Effector memory CD8-positive, alpha-beta T cell (primary cell): ENCODE measurements around the gene DENND10.
"Not testable (repeated sequence)": the region's sequence is repeated elsewhere in the genome, so short reads cannot be mapped to it uniquely, and the experiment has no call there.

Source experiments
- ATAC-seq: fragments of 150-1000 bp; cut with Tn5 transposase; replicated peaks from 2 replicates; pipeline ENCODE4 v1.10.0; 2021; ENCODE audit warnings: mild to moderate bottlenecking, moderate library complexity
- DNase-seq, 3 experiments: peaks; one replicate each; pipeline ENCODE4 v3.0.0; 2021
- H3K27ac Mint-ChIP-seq, 2 donors: one replicate each; pipeline ENCODE4 v1.8.0; 2022; ENCODE audit warnings: mild to moderate bottlenecking in 2 of 2, mixed read lengths in 2 of 2, moderate library complexity in 2 of 2
- H3K27me3 Mint-ChIP-seq, 2 donors: one replicate each; pipeline ENCODE4 v1.8.0; 2022; ENCODE audit warnings: mixed read lengths in 2 of 2
- H3K36me3 Mint-ChIP-seq: one replicate; pipeline ENCODE4 v1.8.0; 2022; ENCODE audit warnings: mild to moderate bottlenecking, moderate library complexity, mixed read lengths; ENCODE audit not compliant: insufficient read depth
- H3K4me1 Mint-ChIP-seq, 2 donors: one replicate each; pipeline ENCODE4 v1.8.0; 2022; ENCODE audit warnings: low read depth in 2 of 2, mixed read lengths in 2 of 2
- H3K4me3 Mint-ChIP-seq, 2 donors: one replicate each; pipeline ENCODE4 v1.8.0; 2022; ENCODE audit warnings: mild to moderate bottlenecking in 2 of 2, mixed read lengths in 2 of 2, moderate library complexity in 2 of 2
- H3K9me3 Mint-ChIP-seq, 2 donors: one replicate each; pipeline ENCODE4 v1.8.0; 2022; ENCODE audit warnings: mixed read lengths in 2 of 2

DENND10 gene

GRCh38 chr10:119105899-119106298 is 2.0 kb downstream of the DENND10 start:
- not testable (repeated sequence) for H3K27me3 Mint-ChIP-seq, H3K27ac Mint-ChIP-seq, H3K9me3 Mint-ChIP-seq, ATAC-seq, DNase-seq
- Mint-ChIP-seq H3K4me3 (peak overlapping the region in 1 of 2 donors; percentile 84), H3K36me3 (peaks cover 49% of the 10 kb centered on the region), H3K4me1 (peaks cover 8 to 15% of the 10 kb centered on the region in 2 donors)

GRCh38 chr10:119107106-119107505 is 3.2 kb downstream of the DENND10 start:
- not testable (repeated sequence) for DNase-seq, H3K9me3 Mint-ChIP-seq, H3K27me3 Mint-ChIP-seq, H3K27ac Mint-ChIP-seq, ATAC-seq, H3K4me3 Mint-ChIP-seq
- Mint-ChIP-seq H3K4me1 (peaks cover 8 to 14% of the 10 kb centered on the region in 2 donors), H3K36me3 (peaks cover 51% of the 10 kb centered on the region)

DNA sequence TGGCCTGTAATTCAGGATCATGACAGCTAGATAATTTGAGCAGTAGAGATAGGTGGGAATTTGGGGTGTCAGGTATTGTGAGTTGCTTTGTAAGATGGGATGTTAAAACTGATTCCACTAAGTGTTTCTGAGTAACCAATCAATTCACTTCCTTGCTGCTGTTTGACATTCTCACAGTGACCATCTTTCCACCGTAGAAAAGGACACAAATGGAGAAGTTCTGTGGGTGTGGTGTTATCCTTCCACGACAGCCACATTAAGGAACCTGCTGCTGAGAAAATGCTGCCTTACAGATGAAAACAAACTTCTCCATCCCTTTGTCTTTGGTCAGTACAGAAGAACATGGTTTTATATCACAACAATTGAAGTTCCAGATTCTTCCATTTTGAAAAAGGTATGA is 3.9 kb downstream of the DENND10 start:
- not testable (repeated sequence) for H3K4me3 Mint-ChIP-seq, DNase-seq, H3K27me3 Mint-ChIP-seq, H3K9me3 Mint-ChIP-seq, ATAC-seq, H3K27ac Mint-ChIP-seq
- peaks cover 8 to 14% of the 10 kb centered on the region in 2 donors for H3K4me1 Mint-ChIP-seq
- H3K36me3 Mint-ChIP-seq: peaks cover 57% of the 10 kb centered on the region

GRCh38 chr10:119112056-119112455 is 8.1 kb downstream of the DENND10 start:
- no peak for DNase-seq
- ATAC-seq: no peak
- H3K36me3 Mint-ChIP-seq: peaks cover 80% of the 10 kb centered on the region
- no peak overlapping the region for H3K27ac Mint-ChIP-seq
- H3K4me1 Mint-ChIP-seq: peaks cover 3% of the 10 kb centered on the region in 2 donors
- no peak overlapping the region for H3K4me3 Mint-ChIP-seq
- no peaks in the 10 kb centered on the region for H3K9me3 Mint-ChIP-seq
- no peaks in the 10 kb centered on the region for H3K27me3 Mint-ChIP-seq

DNA sequence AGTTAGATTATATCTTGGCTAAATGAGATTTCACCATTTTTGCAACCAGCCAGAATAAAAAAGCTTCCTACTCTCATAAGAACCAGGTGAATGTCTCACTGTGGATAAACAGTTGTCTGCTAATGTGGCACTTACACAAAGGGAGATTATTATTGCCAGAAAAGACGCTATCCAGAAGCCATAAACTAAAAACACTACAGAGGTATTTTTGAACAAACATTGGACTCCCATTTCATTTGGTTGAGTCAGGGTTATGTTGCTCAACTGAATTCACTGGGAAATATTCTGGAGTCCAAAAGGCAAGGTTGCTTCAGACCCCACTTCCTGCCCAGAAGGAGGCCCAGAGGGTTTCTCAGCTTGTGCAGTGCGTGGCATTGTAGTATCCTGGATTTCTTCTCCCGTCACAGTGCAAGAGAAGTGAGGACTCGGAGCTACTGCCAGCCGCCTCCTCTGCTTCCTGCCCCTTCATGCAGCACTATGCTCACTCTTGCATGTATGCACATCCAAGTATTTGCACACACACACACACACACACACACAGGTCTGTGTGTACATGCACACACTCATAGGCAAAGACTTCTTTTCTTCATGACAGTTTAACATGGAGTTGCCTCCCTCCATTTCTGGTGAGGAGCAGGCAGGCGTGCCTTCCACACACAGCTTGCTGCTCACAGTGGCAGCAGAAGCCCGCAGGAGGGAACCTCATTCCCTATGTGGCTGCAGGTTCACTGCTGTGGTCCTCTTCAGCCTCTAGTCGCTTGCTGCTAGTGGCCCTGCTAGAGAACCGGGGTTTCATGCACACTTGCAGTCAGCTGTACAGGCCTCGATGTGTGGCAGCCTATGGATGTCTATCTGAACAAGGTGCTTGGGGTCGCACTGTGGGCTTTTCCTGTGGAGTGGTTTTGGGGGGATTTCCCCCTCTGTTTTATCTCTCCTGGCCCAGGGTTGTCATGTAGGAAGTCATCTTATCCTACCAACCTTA is 10.1 kb downstream of the DENND10 start:
- no peak overlapping the region for H3K27ac Mint-ChIP-seq
- H3K27me3 Mint-ChIP-seq: no peaks in the 10 kb centered on the region
- DNase-seq (no peak), ATAC-seq (no peak)
- H3K9me3 Mint-ChIP-seq: no peaks in the 10 kb centered on the region
- peaks cover 3% of the 10 kb centered on the region in 2 donors for H3K4me1 Mint-ChIP-seq
- no peak overlapping the region for H3K4me3 Mint-ChIP-seq
- peaks cover 79% of the 10 kb centered on the region for H3K36me3 Mint-ChIP-seq

- no peaks in the 10 kb centered on the region for H3K9me3 Mint-ChIP-seq
- H3K4me3 Mint-ChIP-seq: no peak overlapping the region
- H3K27ac Mint-ChIP-seq: no peak overlapping the region
- peaks cover 77% of the 10 kb centered on the region for H3K36me3 Mint-ChIP-seq
- ATAC-seq (no peak), DNase-seq (no peak)
- H3K4me1 Mint-ChIP-seq: peaks cover 3 to 9% of the 10 kb centered on the region in 2 donors
- H3K27me3 Mint-ChIP-seq: no peaks in the 10 kb centered on the region
Observed at GRCh38 chr10:119115926-119116325, 12.0 kb downstream of the DENND10 start.

GRCh38 chr10:119116326-119116951 is 12.5 kb downstream of the DENND10 start:
- peaks cover 79% of the 10 kb centered on the region for H3K36me3 Mint-ChIP-seq
- no peak for ATAC-seq

GRCh38 chr10:119118231-119118630 is 14.3 kb downstream of the DENND10 start:
- ATAC-seq (no peak), DNase-seq (no peak)
- Mint-ChIP-seq H3K27ac (no peak overlapping the region), H3K9me3 (no peaks in the 10 kb centered on the region), H3K4me3 (no peak overlapping the region), H3K36me3 (peaks cover 81% of the 10 kb centered on the region), H3K27me3 (no peaks in the 10 kb centered on the region), H3K4me1 (peaks cover 3 to 9% of the 10 kb centered on the region in 2 donors)

More at GRCh38 chr10:119116326-119116951, 12.5 kb downstream of the DENND10 start:
- H3K4me3 Mint-ChIP-seq: no peak overlapping the region
- peaks cover 3 to 9% of the 10 kb centered on the region in 2 donors for H3K4me1 Mint-ChIP-seq
- H3K27me3 Mint-ChIP-seq: no peaks in the 10 kb centered on the region
- no peak for DNase-seq
- H3K9me3 Mint-ChIP-seq: no peaks in the 10 kb centered on the region
- H3K27ac Mint-ChIP-seq: no peak overlapping the region

DNA sequence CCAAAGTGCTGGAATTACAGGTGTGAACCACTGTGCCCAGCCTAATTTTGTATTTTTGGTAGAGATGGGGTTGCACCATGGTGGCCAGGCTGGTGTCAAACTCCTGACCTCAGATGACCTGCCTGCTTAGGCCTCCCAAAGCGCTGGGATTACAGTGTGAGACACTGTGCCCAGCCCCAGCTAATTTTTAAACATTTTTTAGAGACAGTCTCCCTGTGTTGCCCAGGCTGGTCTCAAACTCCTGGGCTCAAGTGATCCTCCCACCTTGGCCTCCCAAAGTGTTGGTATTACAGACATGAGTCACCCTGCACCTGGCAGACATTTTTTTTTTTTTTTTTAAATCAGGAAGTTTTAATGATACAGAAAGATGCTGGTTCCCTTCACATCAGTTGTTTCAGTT is 15.5 kb downstream of the DENND10 start:
- H3K27me3 Mint-ChIP-seq: no peaks in the 10 kb centered on the region
- ATAC-seq (no peak), DNase-seq (no peak)
- H3K4me1 Mint-ChIP-seq: peaks cover under 1 to 6% of the 10 kb centered on the region in 2 donors
- H3K9me3 Mint-ChIP-seq: no peaks in the 10 kb centered on the region
- peaks cover 82% of the 10 kb centered on the region for H3K36me3 Mint-ChIP-seq
- H3K27ac Mint-ChIP-seq: no peak overlapping the region
- no peak overlapping the region for H3K4me3 Mint-ChIP-seq

- H3K9me3 Mint-ChIP-seq: no peaks in the 10 kb centered on the region
- H3K4me1 Mint-ChIP-seq: peaks cover 0 to 6% of the 10 kb centered on the region in 2 donors
- no peaks in the 10 kb centered on the region for H3K27me3 Mint-ChIP-seq
- H3K36me3 Mint-ChIP-seq: peaks cover 84% of the 10 kb centered on the region
- peak overlapping the region in 1 of 2 donors; percentile 22 for H3K4me3 Mint-ChIP-seq
- ATAC-seq (peak; percentile 98), DNase-seq (peak; percentile 15 to 31 (median 17))
- H3K27ac Mint-ChIP-seq: peak overlapping the region in 1 of 2 donors; percentile 81
Observed at GRCh38 chr10:119120413-119120867, 16.5 kb downstream of the DENND10 start.

DNA sequence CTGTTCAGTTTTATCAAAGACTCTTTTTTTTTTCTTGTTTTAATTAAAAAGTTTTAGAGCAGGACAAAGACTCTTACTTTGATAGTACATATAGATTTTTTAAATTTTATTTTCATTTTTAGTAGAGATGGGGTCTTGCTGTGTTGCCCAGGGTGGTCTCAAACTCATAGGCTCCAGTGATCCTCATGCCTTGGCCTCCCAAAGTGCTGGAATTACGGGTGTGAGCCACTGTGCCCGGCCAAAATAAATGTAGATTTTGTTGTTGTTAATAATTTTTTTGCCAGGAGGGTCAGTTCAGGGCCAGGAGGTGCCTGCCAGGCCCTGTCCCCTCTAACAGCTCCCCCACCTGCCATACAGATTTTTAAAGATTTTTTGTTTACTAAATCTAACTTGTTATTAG is 17.0 kb downstream of the DENND10 start:
- ATAC-seq (no peak), DNase-seq (no peak)
- no peaks in the 10 kb centered on the region for H3K9me3 Mint-ChIP-seq
- no peaks in the 10 kb centered on the region for H3K27me3 Mint-ChIP-seq
- peaks cover 0 to 6% of the 10 kb centered on the region in 2 donors for H3K4me1 Mint-ChIP-seq
- no peak overlapping the region for H3K4me3 Mint-ChIP-seq
- H3K27ac Mint-ChIP-seq: peak overlapping the region in 1 of 2 donors; percentile 81
- H3K36me3 Mint-ChIP-seq: peaks cover 84% of the 10 kb centered on the region

DNA sequence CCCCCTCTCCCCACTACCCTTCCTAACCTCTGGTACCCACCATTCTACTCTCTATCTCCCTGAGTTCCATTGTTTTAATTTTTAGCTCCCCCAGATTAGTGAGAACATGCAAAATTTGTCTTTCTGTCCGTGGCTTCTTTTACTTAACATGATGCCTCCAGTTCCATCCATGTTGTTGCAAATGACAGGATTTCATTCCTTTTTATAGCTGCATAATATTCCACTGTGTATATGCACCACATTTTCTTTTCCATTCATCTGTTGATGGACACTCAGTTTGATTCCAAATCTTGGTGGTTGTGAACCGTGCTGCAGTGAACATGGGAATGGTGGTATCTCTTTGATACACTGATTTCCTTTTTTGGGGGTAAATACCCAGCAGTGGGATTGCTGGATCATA is 22.0 kb downstream of the DENND10 start:
- Mint-ChIP-seq H3K27me3 (no peaks in the 10 kb centered on the region), H3K4me1 (peaks cover 7 to 8% of the 10 kb centered on the region in 2 donors), H3K9me3 (no peaks in the 10 kb centered on the region), H3K27ac (no peak overlapping the region), H3K4me3 (no peak overlapping the region), H3K36me3 (peaks cover 73% of the 10 kb centered on the region)
- no peak for ATAC-seq
- no peak for DNase-seq

DNA sequence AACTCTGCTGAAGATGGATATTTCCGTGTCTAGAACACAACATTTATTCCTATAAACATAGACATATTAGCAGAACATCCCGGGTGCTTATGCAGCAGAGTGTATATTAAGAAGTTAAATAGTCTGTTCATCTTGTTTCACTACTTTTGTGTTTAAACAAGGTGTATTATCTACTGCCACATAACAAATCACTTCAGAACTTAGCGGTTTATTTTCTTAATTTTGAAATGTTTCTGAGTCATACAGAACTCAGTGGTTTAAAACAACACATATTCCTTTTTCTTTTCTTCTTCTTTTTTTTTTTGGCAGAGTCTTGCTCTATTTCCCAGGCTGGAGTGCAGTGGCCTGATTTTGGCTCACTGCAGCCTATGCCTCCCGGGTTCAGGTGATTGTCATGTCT is 25.8 kb downstream of the DENND10 start:
- H3K9me3 Mint-ChIP-seq: no peaks in the 10 kb centered on the region
- H3K27me3 Mint-ChIP-seq: no peaks in the 10 kb centered on the region
- peaks cover 19 to 22% of the 10 kb centered on the region in 2 donors for H3K4me1 Mint-ChIP-seq
- H3K27ac Mint-ChIP-seq: no peak overlapping the region
- no peak overlapping the region for H3K4me3 Mint-ChIP-seq
- no peak for DNase-seq
- peaks cover 51% of the 10 kb centered on the region for H3K36me3 Mint-ChIP-seq
- ATAC-seq: no peak
